GM23338 (cell line): ENCODE results near the gene S100A12.

Source experiments
- EZH2 ChIP-seq: fragments of 200-600 bp; sonication (generic); IDR thresholded peaks from one replicate; pipeline ENCODE4 v1.8.0; 2017; ENCODE audit warnings: antibody characterized with exemption, mild to moderate bottlenecking, low read depth; ENCODE audit not compliant: unreplicated experiment
- EZH2phosphoT487 ChIP-seq: fragments of 200-600 bp; sonication (generic); IDR thresholded peaks from one replicate; pipeline ENCODE4 v1.8.1; 2018; ENCODE audit warnings: antibody characterized with exemption; ENCODE audit not compliant: unreplicated experiment
- POLR2AphosphoS5 ChIP-seq: IDR thresholded peaks from 2 replicates; pipeline ENCODE4 v1.6.1; 2016; ENCODE audit warnings: antibody characterized with exemption, low read depth
- TF ChIP-seq, protein P1 (sequence below), 2 experiments: fragments of 200-600 bp in 1 of 2; sonication (generic) in 1 of 2; conservative IDR thresholded peaks; 2 replicates each; pipeline versions ENCODE4 v1.5.1 to v1.6.1; 2016 to 2017; ENCODE audit warnings: antibody characterized with exemption in 2 of 2, low read depth in 2 of 2, mild to moderate bottlenecking in 2 of 2, moderate library complexity in 1 of 2

DNA sequence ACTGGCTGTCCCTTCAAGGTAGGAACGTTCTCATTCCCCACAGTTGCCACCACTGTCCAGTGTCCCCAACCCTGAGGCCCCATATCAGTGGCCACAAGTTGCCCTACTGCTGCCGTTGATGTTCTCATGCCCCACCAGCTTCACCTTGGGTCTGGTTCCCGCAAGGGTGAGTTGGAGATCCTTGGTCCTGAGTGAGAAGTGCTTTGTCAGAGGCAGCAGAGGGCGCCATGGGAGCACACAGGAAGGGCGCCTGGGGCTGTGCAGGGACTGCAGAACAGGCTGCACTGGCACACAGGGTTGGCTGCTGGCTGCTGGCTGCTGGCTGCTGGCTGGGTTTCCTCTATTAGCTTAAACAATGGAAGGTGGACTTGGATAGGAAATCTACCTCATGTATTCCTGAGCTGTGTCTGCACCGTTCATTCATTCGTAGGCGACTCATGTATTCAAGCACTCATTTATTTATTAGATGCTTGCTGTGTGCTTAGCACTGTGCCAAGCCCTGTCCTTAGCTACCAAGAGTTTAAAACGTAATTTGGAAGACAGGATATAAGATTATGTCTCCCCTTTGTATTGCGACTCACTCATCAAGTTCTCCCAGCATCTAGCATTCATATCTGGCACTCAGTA lies 19.9 kb downstream of the S100A12 start:
- TF ChIP-seq, protein P1, sequence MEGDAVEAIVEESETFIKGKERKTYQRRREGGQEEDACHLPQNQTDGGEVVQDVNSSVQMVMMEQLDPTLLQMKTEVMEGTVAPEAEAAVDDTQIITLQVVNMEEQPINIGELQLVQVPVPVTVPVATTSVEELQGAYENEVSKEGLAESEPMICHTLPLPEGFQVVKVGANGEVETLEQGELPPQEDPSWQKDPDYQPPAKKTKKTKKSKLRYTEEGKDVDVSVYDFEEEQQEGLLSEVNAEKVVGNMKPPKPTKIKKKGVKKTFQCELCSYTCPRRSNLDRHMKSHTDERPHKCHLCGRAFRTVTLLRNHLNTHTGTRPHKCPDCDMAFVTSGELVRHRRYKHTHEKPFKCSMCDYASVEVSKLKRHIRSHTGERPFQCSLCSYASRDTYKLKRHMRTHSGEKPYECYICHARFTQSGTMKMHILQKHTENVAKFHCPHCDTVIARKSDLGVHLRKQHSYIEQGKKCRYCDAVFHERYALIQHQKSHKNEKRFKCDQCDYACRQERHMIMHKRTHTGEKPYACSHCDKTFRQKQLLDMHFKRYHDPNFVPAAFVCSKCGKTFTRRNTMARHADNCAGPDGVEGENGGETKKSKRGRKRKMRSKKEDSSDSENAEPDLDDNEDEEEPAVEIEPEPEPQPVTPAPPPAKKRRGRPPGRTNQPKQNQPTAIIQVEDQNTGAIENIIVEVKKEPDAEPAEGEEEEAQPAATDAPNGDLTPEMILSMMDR (conservative IDR thresholded peaks at IDR 0.05; ENCODE audit: low read depth in 2 of 2), result peak; percentile 62 to 93
- TF ChIP-seq EZH2 (no peak), POLR2AphosphoS5 (no peak), EZH2phosphoT487 (no peak)
